NCI-H1694 (cell line): ENCODE data around the gene SNRPD2.
"Not testable (repeated sequence)": the region's sequence is repeated elsewhere in the genome, so short reads cannot be mapped to it uniquely, and the experiment has no call there.

Experiments
- DNase-seq: peaks from one replicate; lab custom pipeline; 2025; lab: John Stamatoyannopoulos, UW

The SNRPD2 gene

GRCh38 chr19:45705115-45705514 is 13.4 kb upstream of the SNRPD2 start:
- DNase-seq = no peak

DNA sequence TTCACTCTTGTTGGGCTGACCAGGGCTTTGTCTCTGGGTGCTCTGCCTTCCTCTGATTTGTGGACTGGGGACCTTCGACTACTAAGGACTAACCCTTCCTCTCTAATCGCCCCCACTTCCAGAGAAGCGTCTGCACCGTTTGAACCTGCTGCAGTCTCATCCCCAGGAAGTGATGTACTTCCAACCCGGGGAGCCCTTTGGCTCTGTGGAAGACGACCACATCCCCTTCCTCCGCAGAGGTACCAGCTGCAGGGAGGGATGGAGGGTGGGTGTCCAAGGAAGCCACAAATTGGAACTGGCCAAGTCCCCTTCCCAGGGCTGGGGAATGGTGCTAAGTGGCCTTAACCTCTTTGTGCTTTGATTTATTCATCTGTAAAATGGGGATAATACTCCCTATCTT is 9.9 kb upstream of the SNRPD2 start:
- no peak for DNase-seq

DNA sequence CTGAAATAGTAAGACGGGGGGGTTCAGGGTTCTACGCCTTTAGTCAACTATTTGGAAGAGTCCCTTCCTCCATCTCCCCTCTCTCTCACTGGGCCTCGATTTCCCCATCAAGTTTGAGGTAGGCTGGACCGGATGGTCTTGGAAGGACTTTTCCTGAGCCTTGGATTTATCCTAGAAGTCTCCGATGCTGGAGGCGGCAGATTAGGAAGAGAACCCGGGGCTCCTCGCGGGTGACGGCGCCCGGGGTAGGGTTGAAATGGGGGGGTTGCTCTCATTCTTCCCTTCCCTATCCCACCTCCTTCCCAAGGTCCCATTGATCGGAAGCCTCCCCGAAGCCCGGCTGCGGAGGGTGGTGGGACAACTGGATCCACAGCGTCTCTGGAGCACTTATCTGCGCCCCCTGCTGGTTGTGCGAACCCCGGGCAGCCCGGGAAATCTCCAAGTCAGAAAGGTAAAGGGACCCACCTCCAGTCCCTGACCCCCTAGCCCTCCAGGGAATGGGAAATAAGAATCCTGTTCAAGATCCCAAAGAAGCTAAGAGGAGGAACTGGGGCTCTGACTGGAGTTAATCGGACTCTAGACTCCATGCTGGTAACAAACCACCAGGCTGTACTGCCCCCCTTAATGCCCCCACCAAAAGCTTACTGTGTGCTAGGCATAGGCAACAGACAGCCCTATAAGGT is 1.5 kb upstream of the SNRPD2 start:
- peak; percentile 78 for DNase-seq

GRCh38 chr19:45692187-45693105 is 693 bp upstream of the SNRPD2 start, which contains the start of gene QPCTL:
QPCTL (plus strand) TSS chr19:45692666; CDS start chr19:45692704, 38 bp downstream.
- peak; percentile 99 for DNase-seq

DNA sequence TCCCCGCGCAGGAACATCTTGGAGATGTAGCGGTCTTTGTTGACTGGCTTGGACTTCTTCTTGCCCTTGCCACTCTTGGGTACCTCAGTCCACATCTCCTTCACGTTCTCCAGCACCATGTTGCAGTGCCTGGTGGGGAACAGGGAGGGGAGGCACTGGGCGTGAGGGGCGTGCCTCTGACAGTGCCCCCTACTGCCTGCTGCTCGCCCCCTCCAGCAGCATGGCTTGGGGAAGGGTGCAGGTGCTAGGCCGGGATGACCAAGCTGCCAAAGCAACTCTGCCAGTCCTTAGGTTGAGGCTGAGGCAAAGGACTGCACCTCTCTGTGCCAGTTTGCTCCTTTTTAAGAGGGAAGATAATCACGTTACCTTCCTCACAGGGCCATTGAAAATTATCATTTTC is 4.2 kb downstream of the SNRPD2 start:
- no peak for DNase-seq

DNA sequence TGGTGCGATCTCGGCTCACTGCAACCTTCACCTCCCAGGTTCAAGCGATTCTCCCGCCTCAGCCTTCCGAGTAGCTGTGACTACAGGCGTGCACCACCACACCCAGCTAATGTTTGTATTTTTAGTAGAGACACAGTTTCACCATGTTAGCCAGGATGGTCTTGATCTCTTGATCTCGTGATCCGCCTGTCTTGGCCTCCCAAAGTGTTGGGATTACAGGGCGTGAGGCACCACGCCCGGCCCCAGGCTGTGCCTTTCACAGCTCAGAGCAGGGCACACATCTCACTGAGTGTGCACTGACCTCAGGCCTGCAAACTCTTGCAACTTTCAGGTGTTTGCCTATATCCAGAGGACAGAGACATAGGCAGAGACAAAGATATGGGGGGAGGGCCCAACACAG is 6.7 kb downstream of the SNRPD2 start:
- not testable (repeated sequence) for DNase-seq

DNA sequence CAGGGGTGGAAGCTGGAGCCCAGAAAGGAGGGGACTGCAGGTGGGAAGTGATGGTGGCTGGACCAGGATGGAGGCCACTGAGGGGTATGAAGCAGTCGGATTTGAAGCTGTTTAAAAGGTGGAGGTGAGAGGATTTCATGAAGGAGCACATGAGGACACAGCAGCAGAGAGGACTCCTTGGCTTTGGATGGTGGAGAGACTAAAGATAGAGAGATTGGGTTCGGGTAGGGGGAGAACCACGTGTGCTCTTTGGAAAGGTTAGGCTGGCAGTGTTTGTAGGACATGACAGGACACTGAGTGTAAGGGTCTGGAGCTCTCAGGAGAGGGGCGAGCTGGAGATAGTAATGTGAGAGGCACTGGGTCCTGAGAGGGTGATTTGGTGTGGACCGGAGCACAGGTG is 8.8 kb downstream of the SNRPD2 start:
- DNase-seq = no peak

DNA sequence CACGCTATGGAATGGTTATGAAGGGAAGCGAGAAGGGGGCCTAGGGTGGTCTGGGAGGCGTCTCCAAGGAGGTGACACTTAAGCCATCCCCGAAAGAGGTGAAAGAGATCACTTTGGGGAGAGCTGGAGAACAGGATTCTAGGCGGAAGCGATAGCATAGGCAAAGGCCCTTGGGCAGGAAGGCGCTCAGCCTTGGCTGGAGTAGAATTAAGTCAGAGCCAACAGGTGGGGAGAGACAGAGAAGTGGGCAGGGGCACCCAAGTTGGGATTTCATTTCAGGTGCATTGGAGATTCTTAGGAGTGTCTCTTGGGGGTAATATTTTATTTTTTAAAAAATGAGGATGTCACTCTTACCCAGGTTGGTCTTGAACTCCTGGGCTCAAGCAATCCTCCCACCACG is 9.6 kb downstream of the SNRPD2 start:
- DNase-seq = no peak

- peak; percentile 51 for DNase-seq
Observed at GRCh38 chr19:45681391-45682015, 10.2 kb downstream of the SNRPD2 start.

- no peak for DNase-seq
Observed at GRCh38 chr19:45677351-45678230, 14.2 kb downstream of the SNRPD2 start.

- no peak for DNase-seq
Observed at GRCh38 chr19:45676851-45677263, 14.9 kb downstream of the SNRPD2 start.

- no peak for DNase-seq
Observed at GRCh38 chr19:45674946-45675345, 16.8 kb downstream of the SNRPD2 start.

- DNase-seq = no peak
Observed at GRCh38 chr19:45670670-45671453, 20.9 kb downstream of the SNRPD2 start.

DNA sequence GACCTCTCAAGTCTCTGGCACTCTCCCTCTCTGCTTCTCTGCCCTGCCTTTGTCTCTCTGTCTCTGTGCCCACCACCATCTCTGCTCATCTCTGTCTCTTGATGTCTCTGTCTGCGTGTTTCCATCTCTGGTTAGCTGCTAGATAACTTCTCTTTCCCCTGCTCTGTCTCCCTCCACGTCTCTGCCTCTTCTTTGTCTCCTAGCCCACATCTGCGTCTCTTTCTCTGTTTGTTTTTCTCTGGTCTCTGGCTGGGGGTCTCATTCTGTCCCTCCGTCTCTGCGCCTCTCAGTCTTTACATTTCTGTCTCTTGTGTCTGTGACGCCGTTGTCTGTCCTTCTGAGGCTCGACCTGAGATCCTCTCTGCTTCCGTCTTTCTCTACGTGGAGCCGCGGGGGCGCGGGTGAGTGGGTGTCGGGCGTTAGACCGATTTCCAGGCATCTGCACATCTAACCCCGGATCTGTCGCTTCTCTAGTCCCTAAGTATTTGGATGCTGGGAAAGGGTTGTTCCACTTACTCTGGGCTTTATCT is 23.3 kb downstream of the SNRPD2 start:
- DNase-seq = no peak

DNA sequence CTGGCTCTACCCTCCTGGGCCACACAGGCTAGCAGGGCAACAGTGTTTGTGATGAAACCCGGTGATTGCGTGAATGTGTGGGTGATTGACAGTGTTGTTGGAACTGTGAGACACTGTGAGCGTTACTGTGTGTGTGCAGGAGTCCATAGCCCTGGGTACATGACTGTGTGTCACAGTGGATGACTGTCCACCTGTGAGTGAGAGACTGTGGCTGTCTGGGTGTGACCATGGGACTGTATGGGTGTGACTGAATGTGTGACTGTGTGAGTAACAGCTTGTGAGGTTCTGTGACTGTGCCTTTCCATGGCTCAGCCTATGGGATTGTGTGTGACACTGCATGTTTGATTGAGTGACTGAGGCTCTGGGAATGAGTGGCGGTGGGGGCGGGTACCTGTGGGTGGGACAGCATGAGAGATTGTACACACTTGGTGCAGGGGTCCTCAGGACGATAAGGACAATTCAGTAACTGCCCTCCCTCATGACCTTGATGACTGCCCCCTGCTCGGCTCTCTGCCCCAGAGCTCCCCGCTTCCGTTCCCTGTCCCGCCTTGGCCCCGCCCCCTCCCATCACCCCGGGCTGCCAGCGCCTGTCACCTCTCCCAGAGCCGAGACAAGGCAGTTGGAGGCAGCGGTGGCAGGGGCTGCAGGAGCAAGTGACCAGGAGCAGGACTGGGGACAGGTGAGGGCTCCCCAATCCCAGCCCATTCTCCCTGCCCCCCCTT is 24.0 kb downstream of the SNRPD2 start, which contains the start of gene GIPR:
Gene GIPR, plus strand, starts transcription at position 602 of the 722 bp plus-strand sequence. CDS start 1,300 bp downstream, outside the sequence.
- DNase-seq = peak; percentile 44

DNA sequence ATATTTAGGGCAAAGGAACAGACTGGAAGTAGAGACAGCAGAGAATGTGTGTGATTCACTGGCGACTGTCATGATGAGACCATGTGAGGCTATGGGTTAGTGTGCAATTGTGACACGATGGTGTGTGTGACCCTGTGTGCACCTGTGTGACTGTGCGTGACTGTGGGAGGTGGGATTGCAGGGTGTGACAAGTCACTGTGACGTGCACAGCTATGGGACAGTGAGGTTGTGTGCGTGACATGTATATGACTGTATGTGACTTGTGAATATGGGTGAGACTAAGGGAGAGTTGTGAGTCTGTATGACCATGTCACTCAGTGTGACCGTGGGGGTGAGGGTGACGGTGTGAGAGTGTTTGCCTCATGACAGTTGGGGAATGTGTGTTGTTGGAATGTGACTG is 27.2 kb downstream of the SNRPD2 start:
- no peak for DNase-seq

DNA sequence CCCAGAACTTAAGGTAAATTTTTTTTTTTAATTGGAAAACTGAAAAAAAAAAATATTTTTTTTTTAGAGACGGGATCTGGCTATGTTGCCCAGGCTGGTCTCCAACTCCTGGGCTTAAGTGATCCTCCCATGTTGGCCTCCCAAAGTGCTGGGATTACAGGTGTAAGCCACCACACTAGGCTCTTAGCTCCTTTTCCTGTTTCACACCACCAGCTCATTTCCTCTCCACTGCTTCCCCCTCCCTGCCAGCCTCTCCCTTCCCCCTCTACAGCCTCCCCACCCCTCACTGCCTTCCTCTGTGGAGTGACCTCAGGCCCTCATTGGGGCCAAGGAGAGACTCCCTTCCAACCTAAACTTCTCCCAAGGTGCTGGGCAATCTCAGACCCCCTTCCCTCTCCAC is 28.0 kb downstream of the SNRPD2 start:
- DNase-seq = no peak

DNA sequence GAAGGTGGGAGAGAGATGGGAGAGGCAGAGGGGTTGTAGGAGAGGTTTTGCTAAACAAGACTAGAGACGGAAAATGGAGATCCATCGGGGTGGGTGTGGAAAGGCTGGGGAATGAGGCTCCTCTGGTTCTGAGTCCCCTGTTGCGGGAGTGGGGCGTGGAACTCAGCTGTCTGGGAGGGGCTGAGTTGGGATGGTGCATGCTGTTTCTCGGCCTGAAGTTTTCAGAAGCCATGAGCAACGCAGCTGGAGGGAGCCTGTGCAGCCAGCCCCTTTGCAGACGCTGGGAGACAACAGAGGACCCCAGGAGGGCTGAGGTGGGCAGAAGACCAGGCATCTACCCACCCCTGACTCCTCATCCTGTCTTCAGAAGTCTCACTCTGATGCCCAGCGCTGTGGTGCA is 31.1 kb downstream of the SNRPD2 start:
- DNase-seq = no peak

DNA sequence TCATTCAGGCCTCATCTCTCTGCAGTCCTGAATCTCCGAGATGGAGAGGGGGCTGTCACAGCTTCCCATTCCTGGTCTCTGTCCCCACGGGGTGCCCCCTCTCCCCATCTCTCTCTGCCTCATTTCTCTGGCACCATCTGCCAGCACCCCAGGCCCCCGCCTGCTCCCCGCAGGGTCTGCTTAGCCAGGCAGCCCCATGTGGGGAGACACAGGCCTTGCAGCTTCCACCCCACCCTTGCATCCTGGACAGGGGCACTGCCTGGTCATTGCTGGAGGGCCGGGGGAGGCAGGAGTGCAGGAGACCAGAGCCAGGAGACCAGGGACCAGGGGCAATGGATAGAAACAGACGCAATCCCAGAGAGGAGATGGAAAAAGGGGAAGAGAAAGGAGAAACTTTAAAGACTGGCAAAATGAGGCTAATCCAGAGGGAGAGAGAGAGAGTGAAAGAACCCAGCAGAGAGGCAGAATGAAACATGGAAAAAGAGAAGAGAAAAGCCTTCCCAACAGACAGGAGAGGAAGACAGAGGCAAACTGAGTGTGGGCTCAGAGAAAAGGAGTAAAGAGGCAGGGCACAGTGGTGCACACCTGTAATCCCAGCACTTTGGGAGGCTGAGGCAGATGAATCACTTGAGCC is 32.5 kb downstream of the SNRPD2 start:
- no peak for DNase-seq
